Measurements from ENCODE around the gene ZFYVE19. TPM values are rescaled to one million over a fixed set of nuclear protein-coding genes. Genes with fewer than 3 reads are reported as not detected.

The ZFYVE19 gene, protein sequence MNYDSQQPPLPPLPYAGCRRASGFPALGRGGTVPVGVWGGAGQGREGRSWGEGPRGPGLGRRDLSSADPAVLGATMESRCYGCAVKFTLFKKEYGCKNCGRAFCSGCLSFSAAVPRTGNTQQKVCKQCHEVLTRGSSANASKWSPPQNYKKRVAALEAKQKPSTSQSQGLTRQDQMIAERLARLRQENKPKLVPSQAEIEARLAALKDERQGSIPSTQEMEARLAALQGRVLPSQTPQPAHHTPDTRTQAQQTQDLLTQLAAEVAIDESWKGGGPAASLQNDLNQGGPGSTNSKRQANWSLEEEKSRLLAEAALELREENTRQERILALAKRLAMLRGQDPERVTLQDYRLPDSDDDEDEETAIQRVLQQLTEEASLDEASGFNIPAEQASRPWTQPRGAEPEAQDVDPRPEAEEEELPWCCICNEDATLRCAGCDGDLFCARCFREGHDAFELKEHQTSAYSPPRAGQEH
- total RNA-seq: 10 to 100 TPM; 61.2 to 91.6 (median 69.9) TPM

DNA sequence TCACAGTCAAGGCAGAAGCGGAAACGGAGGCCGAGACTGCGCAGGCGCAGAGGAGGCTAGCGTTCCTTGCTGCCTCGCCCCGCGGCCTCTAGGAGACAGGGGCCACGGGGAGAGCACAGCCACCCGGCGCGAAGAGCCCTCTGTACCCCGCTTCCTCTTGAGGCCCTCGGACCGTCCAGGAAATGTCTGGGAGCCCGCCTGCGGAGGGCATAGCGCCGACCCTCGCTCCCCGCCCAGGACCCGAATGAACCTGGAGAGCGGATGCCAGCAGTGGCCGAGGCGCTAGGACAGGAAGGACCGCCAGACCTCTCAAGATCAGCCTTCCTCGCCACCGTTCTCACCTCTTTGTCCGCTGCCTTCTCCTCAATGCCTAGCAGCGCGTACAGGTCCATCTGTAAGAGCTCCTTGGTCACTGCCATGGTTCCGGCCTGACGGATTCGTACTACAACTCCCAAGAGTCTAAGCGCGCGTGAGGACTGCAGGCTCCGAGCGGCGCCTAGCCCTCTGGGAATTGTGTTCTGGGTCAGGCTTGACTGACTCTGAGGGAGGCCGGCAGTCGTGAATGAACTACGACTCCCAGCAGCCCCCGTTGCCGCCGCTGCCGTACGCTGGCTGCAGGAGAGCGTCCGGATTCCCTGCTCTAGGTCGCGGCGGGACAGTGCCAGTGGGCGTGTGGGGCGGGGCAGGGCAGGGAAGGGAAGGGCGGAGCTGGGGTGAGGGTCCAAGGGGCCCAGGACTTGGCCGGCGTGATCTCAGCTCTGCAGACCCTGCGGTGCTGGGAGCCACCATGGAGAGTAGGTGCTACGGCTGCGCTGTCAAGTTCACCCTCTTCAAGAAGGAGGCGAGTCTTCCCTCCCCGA lies at the start of gene ZFYVE19, which contains the start of gene DNAJC17:
Gene ZFYVE19, plus strand, starts transcription at position 62 of the 860 bp plus-strand sequence. Its CDS starts 501 bp downstream, at position 563.
Gene DNAJC17, minus strand, starts transcription at position 446 of the 860 bp plus-strand sequence. Its CDS starts 27 bp downstream, at position 419.
- Histone ChIP-seq H3K27ac (peak within 1 kb of the TSS; percentile 96 to 99 (median 98)), H3K4me1 (peaks cover 5 to 42% (median 21%) of the 10 kb centered on the region in 4 donors), H3K9me3 (no peaks in the 10 kb centered on the region), H3K27me3 (no peaks in the 10 kb centered on the region), H3K4me3 (peak within 1 kb of the TSS; percentile 63 to 95 (median 92)), H3K36me3 (no peaks in the 10 kb centered on the region)
- peak; percentile 97 for DNase-seq
- TF ChIP-seq POLR2AphosphoS5 (IDR thresholded peaks at IDR 0.05) (peak; percentile 61 to 84 (median 78)), POLR2A (IDR thresholded peaks at IDR 0.05) (peak; percentile 69), EP300 (IDR thresholded peaks at IDR 0.05; ENCODE audit: low read depth) (no peak)
- TF ChIP-seq, protein P1, sequence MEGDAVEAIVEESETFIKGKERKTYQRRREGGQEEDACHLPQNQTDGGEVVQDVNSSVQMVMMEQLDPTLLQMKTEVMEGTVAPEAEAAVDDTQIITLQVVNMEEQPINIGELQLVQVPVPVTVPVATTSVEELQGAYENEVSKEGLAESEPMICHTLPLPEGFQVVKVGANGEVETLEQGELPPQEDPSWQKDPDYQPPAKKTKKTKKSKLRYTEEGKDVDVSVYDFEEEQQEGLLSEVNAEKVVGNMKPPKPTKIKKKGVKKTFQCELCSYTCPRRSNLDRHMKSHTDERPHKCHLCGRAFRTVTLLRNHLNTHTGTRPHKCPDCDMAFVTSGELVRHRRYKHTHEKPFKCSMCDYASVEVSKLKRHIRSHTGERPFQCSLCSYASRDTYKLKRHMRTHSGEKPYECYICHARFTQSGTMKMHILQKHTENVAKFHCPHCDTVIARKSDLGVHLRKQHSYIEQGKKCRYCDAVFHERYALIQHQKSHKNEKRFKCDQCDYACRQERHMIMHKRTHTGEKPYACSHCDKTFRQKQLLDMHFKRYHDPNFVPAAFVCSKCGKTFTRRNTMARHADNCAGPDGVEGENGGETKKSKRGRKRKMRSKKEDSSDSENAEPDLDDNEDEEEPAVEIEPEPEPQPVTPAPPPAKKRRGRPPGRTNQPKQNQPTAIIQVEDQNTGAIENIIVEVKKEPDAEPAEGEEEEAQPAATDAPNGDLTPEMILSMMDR (IDR thresholded peaks at IDR 0.05): peak in 4 of 5 experiments; percentile 4 to 50 (median 27)
- intact Hi-C loops (cut with DNase I; ENCODE audit: low total_unique reads) (loop anchor here (2.0 kb wide), 1 partner anchor 52 kb away; the partner anchor contains the start of gene RMDN3), in situ Hi-C loops (cut with MboI; ENCODE audit: low pct_ligation_motif_present in 1 of 4, low pct_unique_long_range_greater_than_20kb in 1 of 4, low sequenced_read_pairs in 3 of 4) (no loop called here)
- WGBS, 2 donors (ENCODE audit: low coverage in 1 of 2): 0% methylated on average over 3 to 50 of the region's 64 CpGs

DNA sequence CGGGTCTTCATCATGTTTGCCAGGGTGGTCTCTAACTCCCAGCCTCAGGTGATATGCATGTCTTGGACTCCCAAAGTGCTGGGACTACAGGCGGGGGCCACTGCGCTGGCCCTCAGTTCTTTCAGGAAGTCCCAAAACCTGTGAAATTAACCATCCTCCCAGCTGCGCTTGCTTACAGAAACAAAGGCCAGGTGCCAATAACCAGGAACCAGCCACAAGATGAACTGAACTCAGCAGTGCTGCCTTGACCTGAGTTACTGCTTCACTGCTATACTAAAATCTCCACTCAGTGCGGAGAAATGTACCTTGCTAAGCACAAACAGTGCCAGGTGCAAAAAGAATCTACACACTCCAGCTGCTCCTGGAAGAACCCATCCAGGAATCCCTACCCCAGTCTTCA lies 46.9 kb upstream of the ZFYVE19 start:
- in situ Hi-C loops (cut with MboI; ENCODE audit: low pct_ligation_motif_present in 1 of 4, low pct_unique_long_range_greater_than_20kb in 1 of 4, low sequenced_read_pairs in 3 of 4) (loop anchor here in 1 of 4 donors (25.0 kb wide), 1 partner anchor 173 kb away; the partner anchor contains the start of gene KNL1), intact Hi-C loops (cut with DNase I; ENCODE audit: low total_unique reads) (no loop called here)
- peaks cover 5 to 31% (median 24%) of the 10 kb centered on the region in 4 donors for H3K4me1 ChIP-seq
- no peaks in the 10 kb centered on the region for H3K27me3 ChIP-seq
- H3K36me3 ChIP-seq: no peaks in the 10 kb centered on the region
- WGBS, 2 donors (ENCODE audit: low coverage in 1 of 2): 94 to 100% methylated on average over 1 to 5 of the region's 5 CpGs
- H3K27ac ChIP-seq: no peak overlapping the region
- no peak for DNase-seq
- no peak overlapping the region for H3K4me3 ChIP-seq
- no peak for TF ChIP-seq POLR2AphosphoS5 (IDR thresholded peaks at IDR 0.05)
- TF ChIP-seq, protein P1 (IDR thresholded peaks at IDR 0.05): no peak
- no peak for TF ChIP-seq EP300 (IDR thresholded peaks at IDR 0.05; ENCODE audit: low read depth)
- TF ChIP-seq POLR2A (IDR thresholded peaks at IDR 0.05): no peak
- H3K9me3 ChIP-seq: no peaks in the 10 kb centered on the region

DNA sequence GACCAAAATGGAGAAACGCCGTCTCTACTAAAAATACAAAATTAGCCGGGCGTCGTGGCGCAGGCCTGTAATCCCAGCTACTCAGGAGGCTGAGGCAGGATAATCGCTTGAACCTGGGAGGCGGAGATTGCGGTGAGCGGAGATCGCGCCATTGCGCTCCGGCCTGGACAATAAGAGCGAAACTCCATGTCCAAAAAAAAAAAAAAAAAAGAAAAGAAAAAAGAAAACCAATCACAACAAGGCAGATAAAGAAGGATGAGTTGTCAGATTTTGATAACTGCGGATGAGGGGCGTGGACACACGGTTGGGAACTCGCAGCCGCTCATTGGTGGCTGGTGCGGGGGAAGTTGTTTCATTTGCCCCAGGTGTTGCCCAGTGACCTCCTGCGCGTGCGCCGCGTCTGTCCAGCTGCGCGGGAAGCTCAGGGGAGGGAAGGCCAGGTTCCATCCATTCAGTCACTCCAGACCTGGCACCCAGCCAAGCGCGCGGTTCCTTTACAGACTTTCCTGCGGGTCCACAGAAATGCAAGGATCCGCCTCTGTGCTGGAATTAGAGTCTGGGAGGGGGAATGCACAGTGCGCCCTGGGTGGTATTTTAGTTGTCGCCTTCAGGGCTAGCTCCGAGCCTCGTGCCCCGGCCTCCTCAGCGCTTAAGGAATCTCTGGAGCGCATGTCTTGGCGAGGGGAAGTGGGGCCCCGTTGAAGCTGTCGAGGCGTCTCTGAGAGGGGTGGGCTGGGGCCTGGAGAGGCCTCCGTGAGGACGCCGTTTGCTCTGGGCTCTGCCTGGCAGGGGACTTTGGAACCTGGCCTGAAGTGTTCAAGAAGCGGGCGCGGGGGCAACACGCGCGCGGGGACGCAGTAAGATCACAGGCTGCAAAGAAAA lies 43.7 kb upstream of the ZFYVE19 start:
- intact Hi-C loops (cut with DNase I; ENCODE audit: low total_unique reads) (no loop called here), in situ Hi-C loops (cut with MboI; ENCODE audit: low pct_ligation_motif_present in 1 of 4, low pct_unique_long_range_greater_than_20kb in 1 of 4, low sequenced_read_pairs in 3 of 4) (loop anchor here in 1 of 4 donors (25.0 kb wide), 1 partner anchor 176 kb away; the partner anchor contains the start of gene KNL1)
- peaks cover 7 to 46% (median 35%) of the 10 kb centered on the region in 4 donors for H3K4me1 ChIP-seq
- peak; percentile 85 for DNase-seq
- no peaks in the 10 kb centered on the region for H3K36me3 ChIP-seq
- no peaks in the 10 kb centered on the region for H3K27me3 ChIP-seq
- TF ChIP-seq POLR2A (IDR thresholded peaks at IDR 0.05): no peak
- TF ChIP-seq, protein P1 (IDR thresholded peaks at IDR 0.05): no peak
- TF ChIP-seq POLR2AphosphoS5 (IDR thresholded peaks at IDR 0.05): no peak
- H3K9me3 ChIP-seq: no peaks in the 10 kb centered on the region
- 28 to 30% methylated on average over 6 to 53 of the region's 55 CpGs for WGBS, 2 donors (ENCODE audit: low coverage in 1 of 2)
- H3K27ac ChIP-seq: peak overlapping the region; percentile 85 to 89 (median 86)
- peak overlapping the region; percentile 39 to 62 (median 46) for H3K4me3 ChIP-seq

All from transverse colon (tissue), 4 donors.